Hematopoietic multipotent progenitor cell treated with erythropoietin and hydrocortisone succinate and interleukin-3 and kit ligand, for 4 days (in vitro differentiated cells): Measurements from ENCODE around the gene MRTFB.

Experiments
- DNase-seq: peaks from one replicate; pipeline ENCODE4 v3.0.0-alpha.2; 2015

The MRTFB gene

DNA sequence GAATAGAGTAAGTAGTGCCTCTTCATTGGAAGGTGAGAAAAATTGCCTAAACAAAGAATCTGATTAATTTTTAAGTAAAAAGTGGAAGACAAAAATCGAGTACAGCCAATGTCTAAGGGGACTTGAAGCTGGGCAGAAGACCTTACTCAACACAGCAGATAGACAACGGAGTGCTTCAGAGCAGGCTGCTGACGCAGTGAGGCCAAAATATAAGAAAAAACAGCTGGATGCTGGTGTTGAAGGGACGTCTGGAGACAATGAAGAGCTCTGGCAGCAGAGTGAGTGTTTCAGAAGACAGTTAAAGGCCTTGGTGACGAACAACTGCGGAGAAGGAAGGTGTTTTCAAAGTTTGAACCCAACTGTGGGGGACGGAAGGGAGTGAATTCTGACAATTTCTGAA lies 169.8 kb downstream of the MRTFB start:
- no peak for DNase-seq

GRCh38 chr16:14241631-14242030 lies 170.5 kb downstream of the MRTFB start:
- no peak for DNase-seq

- no peak for DNase-seq
Observed at GRCh38 chr16:14242769-14243168, 171.7 kb downstream of the MRTFB start.

- DNase-seq, result no peak
Observed at GRCh38 chr16:14244196-14245010, 173.3 kb downstream of the MRTFB start.

GRCh38 chr16:14248791-14249190 lies 177.7 kb downstream of the MRTFB start:
- DNase-seq, result no peak

GRCh38 chr16:14249291-14250032 lies 178.3 kb downstream of the MRTFB start:
- DNase-seq, result peak; percentile 72

GRCh38 chr16:14251419-14251818 lies 180.3 kb downstream of the MRTFB start:
- no peak for DNase-seq

DNA sequence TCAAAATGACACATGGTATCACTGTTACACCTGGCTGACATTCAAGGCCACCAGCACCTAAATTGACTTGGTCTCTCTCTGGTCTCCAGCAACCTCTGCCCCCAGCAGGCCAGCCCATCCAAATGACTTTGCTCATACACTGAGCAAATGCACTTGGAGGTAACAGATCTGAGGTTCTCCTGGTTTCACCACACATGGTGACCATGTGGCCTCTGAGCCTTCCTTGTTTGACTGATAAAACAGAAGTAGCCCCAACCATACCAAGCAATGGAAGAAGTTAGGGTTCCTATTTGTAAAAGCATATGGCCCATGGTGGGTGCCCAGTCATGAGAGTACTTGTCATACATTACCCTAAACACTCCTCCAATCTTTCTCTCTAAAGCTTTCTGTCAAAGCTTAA lies 181.7 kb downstream of the MRTFB start:
- no peak for DNase-seq

- DNase-seq, result no peak
Observed at GRCh38 chr16:14263011-14263410, 191.9 kb downstream of the MRTFB start.

DNA sequence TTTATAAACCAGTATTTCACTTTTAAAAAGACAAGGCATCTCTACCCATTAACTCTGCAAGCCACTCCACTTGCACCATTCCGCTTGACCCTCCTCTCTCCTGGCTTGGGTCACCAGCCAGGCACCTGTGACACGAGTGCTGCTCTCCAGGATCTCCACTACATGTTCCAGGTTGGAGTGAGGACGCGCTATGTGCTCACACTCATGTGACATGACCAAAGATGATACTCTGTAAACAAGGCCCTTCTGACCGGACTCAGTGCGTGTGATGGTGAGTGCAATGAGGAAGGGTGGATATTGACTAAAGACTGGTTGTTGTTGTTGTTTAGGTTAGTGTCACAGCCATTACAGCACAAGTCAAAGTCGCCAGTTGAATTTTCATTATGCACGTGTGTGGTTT lies 192.7 kb downstream of the MRTFB start:
- DNase-seq, result no peak

DNA sequence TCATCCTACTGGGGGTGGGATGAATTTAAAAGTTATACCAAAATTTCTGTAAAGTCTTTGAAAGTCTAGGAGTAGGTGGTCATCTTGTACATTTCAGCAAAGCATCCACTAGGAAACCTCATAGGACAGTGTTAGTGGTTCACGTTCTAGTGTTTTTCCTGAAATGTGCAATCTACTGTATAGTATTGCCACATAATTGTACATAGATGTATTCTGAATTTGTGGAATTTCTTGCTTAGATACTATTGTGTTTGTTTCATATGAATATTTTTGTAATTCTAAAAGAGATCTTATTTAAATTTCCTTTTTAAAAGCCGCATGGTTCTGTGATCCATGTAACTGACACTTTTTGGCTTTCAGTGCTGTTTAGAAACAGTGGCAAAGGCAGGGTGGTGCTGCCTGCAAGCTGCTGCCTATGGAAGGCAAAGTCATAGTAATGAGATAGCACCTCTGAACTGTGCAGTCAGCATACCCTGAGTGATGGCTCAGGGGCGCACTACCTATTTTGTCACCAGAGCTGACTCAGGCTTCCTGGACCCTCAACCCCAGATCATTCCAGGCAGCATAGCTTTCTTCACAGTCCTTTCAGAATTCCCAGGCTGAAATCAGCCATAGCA lies 193.3 kb downstream of the MRTFB start:
- DNase-seq, result no peak

DNA sequence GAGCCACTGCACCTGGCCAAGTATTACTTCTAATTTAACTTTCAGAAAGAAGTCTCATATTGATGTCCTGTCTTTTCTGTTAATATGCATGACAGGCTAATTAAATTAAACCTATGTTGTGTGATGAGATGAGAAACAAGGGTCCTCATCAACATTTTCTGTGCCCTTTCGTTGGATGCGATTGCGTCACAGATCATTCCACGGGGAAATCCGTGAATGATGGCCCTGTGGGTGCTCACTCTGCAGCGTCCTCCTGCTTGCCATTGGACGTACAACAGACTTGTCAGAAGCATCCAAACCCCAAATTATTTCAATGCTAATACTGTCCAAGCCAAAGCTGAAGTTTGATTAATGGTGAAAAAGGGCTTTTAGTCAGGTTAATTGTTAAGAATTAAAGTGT lies 197.0 kb downstream of the MRTFB start:
- no peak for DNase-seq

DNA sequence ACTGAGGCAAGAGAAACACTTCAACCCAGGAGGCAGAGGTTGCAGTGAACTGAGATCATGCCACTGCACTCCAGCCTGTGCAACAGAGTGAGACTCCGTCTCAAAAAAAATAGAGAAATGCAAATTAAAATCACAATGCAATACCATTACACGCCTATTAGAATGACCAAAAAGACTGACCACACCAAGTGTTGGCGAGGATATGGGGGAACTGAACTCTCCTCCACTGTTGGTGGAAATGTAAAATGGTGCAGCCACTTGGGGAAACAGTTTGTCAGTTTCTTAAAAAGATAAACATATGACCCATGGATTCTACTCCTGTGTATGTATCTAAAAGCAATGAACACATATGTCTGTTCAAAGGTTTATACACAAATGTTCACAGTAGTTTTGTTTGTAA lies 204.8 kb downstream of the MRTFB start:
- no peak for DNase-seq

DNA sequence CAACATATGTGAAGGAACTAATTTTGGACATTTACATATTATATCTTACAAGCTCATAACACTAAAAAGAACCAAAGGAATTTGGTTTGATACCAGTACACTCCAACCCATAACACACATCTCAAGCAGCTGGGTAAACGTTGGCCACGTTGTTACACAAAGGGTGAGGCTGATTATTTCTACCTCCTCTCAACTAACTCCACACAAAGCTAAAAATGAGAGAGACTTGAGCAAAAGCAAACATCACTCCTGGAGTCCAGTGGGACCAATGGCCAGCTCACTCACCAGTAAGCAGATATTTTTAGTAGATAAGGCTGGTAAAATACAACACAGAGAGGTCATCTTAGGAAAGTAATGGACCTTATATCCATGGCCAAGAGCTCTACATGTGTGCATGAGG lies 207.6 kb downstream of the MRTFB start:
- DNase-seq, result no peak

DNA sequence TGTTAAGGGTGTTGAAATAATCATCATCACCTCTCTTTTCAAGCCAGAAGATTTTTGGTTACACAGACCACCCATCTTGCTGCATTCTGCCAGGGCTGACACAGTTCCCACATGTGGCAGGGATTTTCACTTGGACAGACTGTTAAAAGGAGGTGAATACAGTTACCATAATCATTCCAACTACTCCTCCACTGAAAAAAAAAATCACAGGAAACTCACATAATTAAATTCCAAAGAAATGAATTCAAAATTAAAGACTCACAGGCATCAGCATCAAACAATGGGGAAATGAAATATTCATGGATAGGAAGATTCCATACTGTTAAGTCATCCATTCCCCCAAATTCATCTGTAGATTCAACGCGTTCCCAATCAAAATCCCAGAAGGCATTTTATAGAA lies 209.4 kb downstream of the MRTFB start:
- no peak for DNase-seq

DNA sequence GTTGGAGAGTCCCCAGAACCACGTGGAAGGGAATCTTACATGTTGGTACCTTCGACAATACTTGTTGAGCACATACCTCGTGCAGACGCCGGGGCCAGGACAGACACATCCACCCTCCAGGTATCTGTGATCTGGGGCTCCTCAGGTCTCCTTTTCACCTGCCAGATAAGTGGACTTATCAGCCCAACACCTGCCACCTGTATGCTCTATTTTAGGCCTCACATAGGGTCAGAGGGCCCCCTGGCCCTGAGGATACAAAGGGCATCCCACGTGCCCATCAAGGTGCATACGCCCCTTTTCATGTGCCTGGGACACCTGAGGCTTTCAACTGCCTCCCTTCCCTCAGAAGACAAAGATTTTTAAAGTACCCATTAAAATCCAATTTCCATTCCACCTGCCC lies 212.7 kb downstream of the MRTFB start:
- DNase-seq, result no peak

- no peak for DNase-seq
Observed at GRCh38 chr16:14284371-14284770, 213.3 kb downstream of the MRTFB start.

- DNase-seq, result peak; percentile 85
Observed at GRCh38 chr16:14284930-14285512, 213.9 kb downstream of the MRTFB start.

DNA sequence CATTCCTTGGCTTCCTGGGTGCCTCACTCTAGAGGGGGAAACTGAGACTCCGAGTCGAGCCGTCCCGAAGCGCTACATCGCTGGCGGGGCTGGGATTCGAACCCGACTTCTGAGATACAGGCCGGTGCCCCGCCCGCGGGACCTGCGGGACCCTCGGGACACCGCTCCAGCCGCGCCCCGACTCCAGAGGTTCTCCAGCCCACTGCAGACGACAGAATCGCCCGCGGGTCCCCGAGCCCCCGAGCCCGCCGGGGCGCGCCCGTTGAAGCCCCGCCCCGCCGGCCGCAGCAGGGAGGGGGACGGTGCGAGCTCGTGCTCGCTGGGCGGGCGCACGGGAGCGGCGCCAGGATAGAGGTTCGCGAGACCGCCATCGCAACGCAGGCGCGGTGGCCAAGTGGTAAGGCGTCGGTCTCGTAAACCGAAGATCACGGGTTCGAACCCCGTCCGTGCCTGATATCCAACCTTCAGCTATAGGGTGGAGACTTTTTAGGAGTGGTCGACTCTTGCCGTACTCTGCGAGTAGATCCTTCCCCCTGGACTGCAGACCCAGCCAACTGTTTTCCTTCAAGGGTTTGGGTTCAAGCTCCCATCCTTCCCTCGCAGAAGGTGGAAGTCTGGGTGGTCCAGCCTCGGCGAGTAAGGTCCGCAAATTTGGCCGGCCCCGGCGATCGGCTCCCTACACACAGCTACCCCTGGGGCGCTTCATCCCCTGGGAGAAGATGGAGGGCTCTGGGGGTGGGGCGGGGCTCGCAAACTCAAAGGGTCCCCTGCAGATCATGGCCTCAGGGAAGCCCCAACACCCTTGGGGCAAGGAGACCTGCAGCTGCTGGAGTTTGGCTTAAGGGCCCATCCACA lies 214.6 kb downstream of the MRTFB start:
- DNase-seq, result peak; percentile 96

GRCh38 chr16:14286368-14287230 lies 215.5 kb downstream of the MRTFB start:
- DNase-seq, result peak; percentile 76

- peak; percentile 69 for DNase-seq
Observed at GRCh38 chr16:14289692-14290340, 218.7 kb downstream of the MRTFB start.
